WTC11 (cell line): ENCODE data around the gene MYL11. TPM values are rescaled to one million over a fixed set of nuclear protein-coding genes. Genes with fewer than 3 reads are reported as not detected.
A peak's percentile ranks its signal among the peaks of the same experiment; 100 is the strongest.

Source experiments
- ATF1 ChIP-seq: sonication (generic); formaldehyde crosslinking; IDR thresholded peaks from 2 replicates; pipeline ENCODE4 v1.8.1; 2023; ENCODE audit warnings: mild to moderate bottlenecking, moderate library complexity, missing genetic modification reagents
- CDX4 ChIP-seq: fragments of 250-450 bp; sonication (Bioruptor Pico); IDR thresholded peaks from 2 replicates; pipeline ENCODE4 v1.9.0; 2021; ENCODE audit warnings: moderate library complexity, mild to moderate bottlenecking, inconsistent platforms, borderline replicate concordance
- E2F1 ChIP-seq: sonication (generic); formaldehyde crosslinking; IDR thresholded peaks from 2 replicates; pipeline ENCODE4 v1.8.0; 2022; ENCODE audit warnings: mild to moderate bottlenecking, missing genetic modification reagents
- MLX ChIP-seq: sonication (generic); formaldehyde crosslinking; IDR thresholded peaks from 2 replicates; pipeline ENCODE4 v1.8.1; 2023; ENCODE audit warnings: mild to moderate bottlenecking, missing genetic modification reagents, moderate library complexity
- MXD4 ChIP-seq: fragments of 250-450 bp; sonication (Bioruptor Pico); IDR thresholded peaks from 2 replicates; pipeline ENCODE4 v1.8.0; 2021; ENCODE audit warnings: mild to moderate bottlenecking, moderate library complexity, borderline replicate concordance
- NFATC4 ChIP-seq: fragments of 250-450 bp; sonication (Bioruptor Pico); IDR thresholded peaks from 2 replicates; pipeline ENCODE4 v1.9.0; 2021; ENCODE audit warnings: mild to moderate bottlenecking
- RELA ChIP-seq: sonication (generic); formaldehyde crosslinking; IDR thresholded peaks from 2 replicates; pipeline ENCODE4 v1.8.1; 2022; ENCODE audit warnings: missing genetic modification reagents, mild to moderate bottlenecking, borderline replicate concordance
- RORB ChIP-seq: fragments of 250-450 bp; sonication (Bioruptor Pico); IDR thresholded peaks from 2 replicates; pipeline ENCODE4 v1.9.0; 2021; ENCODE audit warnings: mild to moderate bottlenecking
- SP1 ChIP-seq: sonication (generic); formaldehyde crosslinking; conservative IDR thresholded peaks from 2 replicates; pipeline ENCODE4 v1.8.1; 2022; ENCODE audit warnings: missing genetic modification reagents
- USF2 ChIP-seq: sonication (generic); formaldehyde crosslinking; IDR thresholded peaks from 2 replicates; pipeline ENCODE4 v1.8.1; 2023; ENCODE audit warnings: mild to moderate bottlenecking, missing genetic modification reagents, moderate library complexity
- ZBTB21 ChIP-seq: sonication (generic); formaldehyde crosslinking; IDR thresholded peaks from 2 replicates; pipeline ENCODE4 v1.8.1; 2023; ENCODE audit warnings: mild to moderate bottlenecking, missing genetic modification reagents, borderline replicate concordance
- ZMAT4 ChIP-seq: fragments of 250-450 bp; sonication (Bioruptor Pico); IDR thresholded peaks from 2 replicates; pipeline ENCODE4 v1.9.0; 2021; ENCODE audit warnings: mild to moderate bottlenecking
- ZNF219 ChIP-seq: sonication (generic); formaldehyde crosslinking; IDR thresholded peaks from 2 replicates; pipeline ENCODE4 v1.8.0; 2023; ENCODE audit warnings: missing genetic modification reagents, mild to moderate bottlenecking, borderline replicate concordance
- ZNF317 ChIP-seq: sonication (generic); formaldehyde crosslinking; IDR thresholded peaks from 2 replicates; pipeline ENCODE4 v1.8.1; 2023; ENCODE audit warnings: low read depth, mild to moderate bottlenecking, moderate library complexity, missing genetic modification reagents, borderline replicate concordance
- ZNF396 ChIP-seq: fragments of 250-450 bp; sonication (Bioruptor Pico); IDR thresholded peaks from 2 replicates; pipeline ENCODE4 v1.8.0; 2021; ENCODE audit warnings: mild to moderate bottlenecking, moderate library complexity, borderline replicate concordance
- ZNF423 ChIP-seq: fragments of 250-450 bp; sonication (Bioruptor Pico); IDR thresholded peaks from 2 replicates; pipeline ENCODE4 v2.1.2; 2022; ENCODE audit warnings: mild to moderate bottlenecking, moderate library complexity
- ZNF512 ChIP-seq: sonication (generic); formaldehyde crosslinking; IDR thresholded peaks from 2 replicates; pipeline ENCODE4 v1.8.1; 2022; ENCODE audit warnings: missing genetic modification reagents, borderline replicate concordance
- total RNA-seq: library from RNA; stranded (reverse); gene quantifications from 3 replicates; pipeline ENCODE4 v1.2.3, GENCODE V29; 2021
- TF ChIP-seq, protein P1 (sequence below): fragments of 250-450 bp; sonication (Bioruptor Pico); conservative IDR thresholded peaks from 2 replicates; pipeline ENCODE4 v1.9.0; 2021; ENCODE audit warnings: mild to moderate bottlenecking
- TF ChIP-seq, protein P2 (sequence below): sonication (generic); formaldehyde crosslinking; conservative IDR thresholded peaks from 2 replicates; pipeline ENCODE4 v1.8.1; 2023; ENCODE audit warnings: mild to moderate bottlenecking, low read depth, missing genetic modification reagents, moderate library complexity
- TF ChIP-seq, protein P3 (sequence below): sonication (generic); formaldehyde crosslinking; IDR thresholded peaks from 2 replicates; pipeline ENCODE4 v1.8.1; 2023; ENCODE audit warnings: mild to moderate bottlenecking, missing genetic modification reagents, borderline replicate concordance
- TF ChIP-seq, protein P4 (sequence below): sonication (generic); formaldehyde crosslinking; IDR thresholded peaks from 2 replicates; pipeline ENCODE4 v1.8.1; 2022; ENCODE audit warnings: mild to moderate bottlenecking, moderate library complexity, missing genetic modification reagents

Gene MYL11
- total RNA-seq, 1 experiment from 2014 or later: 1.3 TPM

DNA sequence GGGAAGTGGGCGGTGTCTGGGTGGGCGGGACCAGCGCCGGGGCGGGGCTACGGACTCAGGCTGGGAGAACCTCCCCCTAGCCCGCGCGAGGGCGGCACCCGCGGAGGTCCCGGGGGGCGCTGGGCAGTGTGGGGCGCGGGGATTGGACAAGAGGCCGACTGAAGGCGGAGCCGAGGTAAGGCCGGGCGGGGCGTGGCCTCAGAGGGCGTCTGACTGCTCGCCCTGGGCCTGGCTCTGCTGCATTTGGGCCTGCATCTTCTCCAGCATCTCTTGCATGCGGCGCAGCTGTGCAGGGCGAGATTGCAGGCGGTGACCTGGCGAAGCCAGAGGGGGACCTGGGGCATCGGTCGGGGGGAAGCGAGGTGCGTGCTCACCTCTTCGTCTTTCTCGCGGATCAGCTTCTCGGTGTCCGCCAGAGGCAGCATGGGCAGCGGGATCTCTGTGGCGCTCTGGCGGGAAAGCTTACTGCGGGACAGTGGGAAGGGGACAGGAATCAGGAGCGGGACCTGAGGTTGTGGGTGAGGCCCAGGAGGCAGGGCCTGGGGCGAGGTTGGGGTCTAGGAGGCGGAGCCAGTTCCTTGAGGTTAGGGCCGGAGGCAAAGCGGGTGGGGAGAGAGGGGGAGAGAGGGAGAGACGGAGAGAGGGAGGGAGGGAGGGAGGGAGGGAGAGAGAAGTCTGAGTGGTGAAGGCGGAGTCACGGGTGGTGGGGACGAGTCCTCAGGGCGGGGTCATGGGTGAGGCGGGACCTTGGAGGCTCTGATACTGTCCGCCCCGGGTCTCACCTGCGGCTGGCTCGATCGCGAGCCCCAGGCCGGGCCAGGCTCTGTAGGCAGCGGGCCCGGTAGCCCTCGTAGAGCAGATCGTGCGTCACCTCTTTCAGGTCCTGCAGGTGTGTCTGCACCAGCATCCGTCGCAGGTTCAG lies 3.9 kb downstream of the MYL11 start (continued):
- TF ChIP-seq ZNF219 (CRISPR knock-in tag) (no peak), ZNF396 (CRISPR knock-in tag) (no peak), ZBTB21 (CRISPR knock-in tag) (no peak), SP1 (CRISPR knock-in tag) (peak; percentile 53; the same call in 1 of the 2 replicates), USF2 (CRISPR knock-in tag) (no peak; the same call in 1 of the 2 replicates), ATF1 (no peak), CDX4 (no peak), E2F1 (CRISPR knock-in tag) (no peak), ZMAT4 (CRISPR knock-in tag) (0 out of 2 replicates have a peak, but pooled peaks have one; percentile 34), ZNF512 (CRISPR knock-in tag) (no peak), RELA (CRISPR knock-in tag) (no peak), MLX (CRISPR knock-in tag) (no peak), ZNF317 (CRISPR knock-in tag) (no peak), RORB (CRISPR knock-in tag) (no peak), MXD4 (no peak), ZNF423 (CRISPR knock-in tag) (no peak), NFATC4 (CRISPR knock-in tag) (no peak)
- TF ChIP-seq, protein P1, sequence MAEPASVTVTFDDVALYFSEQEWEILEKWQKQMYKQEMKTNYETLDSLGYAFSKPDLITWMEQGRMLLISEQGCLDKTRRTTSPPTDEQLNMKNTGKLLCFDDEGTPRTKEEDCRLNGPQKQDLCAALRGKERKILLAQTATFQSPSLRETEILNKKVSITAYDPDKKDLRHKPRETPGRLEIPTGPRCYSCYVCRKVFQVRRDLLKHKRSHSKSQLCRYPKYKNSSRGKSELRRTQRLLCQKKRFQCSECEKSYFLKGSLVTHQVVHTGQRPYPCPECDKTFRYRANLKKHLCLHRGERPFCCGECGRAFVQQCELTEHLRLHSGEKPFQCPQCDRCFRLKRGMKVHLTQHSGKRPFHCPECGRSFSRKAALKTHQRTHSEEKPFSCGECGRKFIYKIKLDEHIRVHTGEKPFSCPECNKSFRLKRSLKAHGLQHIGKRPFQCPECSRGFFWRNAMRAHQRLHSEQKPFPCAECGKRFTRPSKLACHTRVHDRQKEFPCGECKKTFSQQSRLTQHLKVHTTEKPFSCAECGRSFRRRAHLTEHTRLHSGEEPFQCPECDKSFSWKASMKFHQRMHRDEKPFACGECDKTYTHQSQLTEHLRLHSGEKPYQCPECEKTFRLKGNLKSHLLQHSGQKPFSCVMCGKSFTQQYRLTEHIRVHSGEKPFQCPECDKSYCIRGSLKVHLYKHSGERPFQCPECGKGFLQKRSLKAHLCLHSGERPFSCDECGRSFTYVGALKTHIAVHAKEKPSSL (CRISPR knock-in tag): no peak
- TF ChIP-seq, protein P2, sequence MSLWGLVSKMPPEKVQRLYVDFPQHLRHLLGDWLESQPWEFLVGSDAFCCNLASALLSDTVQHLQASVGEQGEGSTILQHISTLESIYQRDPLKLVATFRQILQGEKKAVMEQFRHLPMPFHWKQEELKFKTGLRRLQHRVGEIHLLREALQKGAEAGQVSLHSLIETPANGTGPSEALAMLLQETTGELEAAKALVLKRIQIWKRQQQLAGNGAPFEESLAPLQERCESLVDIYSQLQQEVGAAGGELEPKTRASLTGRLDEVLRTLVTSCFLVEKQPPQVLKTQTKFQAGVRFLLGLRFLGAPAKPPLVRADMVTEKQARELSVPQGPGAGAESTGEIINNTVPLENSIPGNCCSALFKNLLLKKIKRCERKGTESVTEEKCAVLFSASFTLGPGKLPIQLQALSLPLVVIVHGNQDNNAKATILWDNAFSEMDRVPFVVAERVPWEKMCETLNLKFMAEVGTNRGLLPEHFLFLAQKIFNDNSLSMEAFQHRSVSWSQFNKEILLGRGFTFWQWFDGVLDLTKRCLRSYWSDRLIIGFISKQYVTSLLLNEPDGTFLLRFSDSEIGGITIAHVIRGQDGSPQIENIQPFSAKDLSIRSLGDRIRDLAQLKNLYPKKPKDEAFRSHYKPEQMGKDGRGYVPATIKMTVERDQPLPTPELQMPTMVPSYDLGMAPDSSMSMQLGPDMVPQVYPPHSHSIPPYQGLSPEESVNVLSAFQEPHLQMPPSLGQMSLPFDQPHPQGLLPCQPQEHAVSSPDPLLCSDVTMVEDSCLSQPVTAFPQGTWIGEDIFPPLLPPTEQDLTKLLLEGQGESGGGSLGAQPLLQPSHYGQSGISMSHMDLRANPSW: no peak
- TF ChIP-seq, protein P3, sequence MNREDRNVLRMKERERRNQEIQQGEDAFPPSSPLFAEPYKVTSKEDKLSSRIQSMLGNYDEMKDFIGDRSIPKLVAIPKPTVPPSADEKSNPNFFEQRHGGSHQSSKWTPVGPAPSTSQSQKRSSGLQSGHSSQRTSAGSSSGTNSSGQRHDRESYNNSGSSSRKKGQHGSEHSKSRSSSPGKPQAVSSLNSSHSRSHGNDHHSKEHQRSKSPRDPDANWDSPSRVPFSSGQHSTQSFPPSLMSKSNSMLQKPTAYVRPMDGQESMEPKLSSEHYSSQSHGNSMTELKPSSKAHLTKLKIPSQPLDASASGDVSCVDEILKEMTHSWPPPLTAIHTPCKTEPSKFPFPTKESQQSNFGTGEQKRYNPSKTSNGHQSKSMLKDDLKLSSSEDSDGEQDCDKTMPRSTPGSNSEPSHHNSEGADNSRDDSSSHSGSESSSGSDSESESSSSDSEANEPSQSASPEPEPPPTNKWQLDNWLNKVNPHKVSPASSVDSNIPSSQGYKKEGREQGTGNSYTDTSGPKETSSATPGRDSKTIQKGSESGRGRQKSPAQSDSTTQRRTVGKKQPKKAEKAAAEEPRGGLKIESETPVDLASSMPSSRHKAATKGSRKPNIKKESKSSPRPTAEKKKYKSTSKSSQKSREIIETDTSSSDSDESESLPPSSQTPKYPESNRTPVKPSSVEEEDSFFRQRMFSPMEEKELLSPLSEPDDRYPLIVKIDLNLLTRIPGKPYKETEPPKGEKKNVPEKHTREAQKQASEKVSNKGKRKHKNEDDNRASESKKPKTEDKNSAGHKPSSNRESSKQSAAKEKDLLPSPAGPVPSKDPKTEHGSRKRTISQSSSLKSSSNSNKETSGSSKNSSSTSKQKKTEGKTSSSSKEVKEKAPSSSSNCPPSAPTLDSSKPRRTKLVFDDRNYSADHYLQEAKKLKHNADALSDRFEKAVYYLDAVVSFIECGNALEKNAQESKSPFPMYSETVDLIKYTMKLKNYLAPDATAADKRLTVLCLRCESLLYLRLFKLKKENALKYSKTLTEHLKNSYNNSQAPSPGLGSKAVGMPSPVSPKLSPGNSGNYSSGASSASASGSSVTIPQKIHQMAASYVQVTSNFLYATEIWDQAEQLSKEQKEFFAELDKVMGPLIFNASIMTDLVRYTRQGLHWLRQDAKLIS (CRISPR knock-in tag): no peak
- TF ChIP-seq, protein P4, sequence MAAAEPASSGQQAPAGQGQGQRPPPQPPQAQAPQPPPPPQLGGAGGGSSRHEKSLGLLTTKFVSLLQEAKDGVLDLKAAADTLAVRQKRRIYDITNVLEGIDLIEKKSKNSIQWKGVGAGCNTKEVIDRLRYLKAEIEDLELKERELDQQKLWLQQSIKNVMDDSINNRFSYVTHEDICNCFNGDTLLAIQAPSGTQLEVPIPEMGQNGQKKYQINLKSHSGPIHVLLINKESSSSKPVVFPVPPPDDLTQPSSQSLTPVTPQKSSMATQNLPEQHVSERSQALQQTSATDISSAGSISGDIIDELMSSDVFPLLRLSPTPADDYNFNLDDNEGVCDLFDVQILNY: peak; percentile 36; the same call in 1 of the 2 replicates
